GM11168 (cell line): Measurements from ENCODE around the gene STPG1.

ENCODE experiments used
- in situ Hi-C: fragments of 300-500 bp; cut with MboI; formaldehyde crosslinking; loops from one replicate; pipeline ENCODE4 v1.12.0; 2022; ENCODE audit warnings: low sequenced_read_pairs; ENCODE audit not compliant: unreplicated experiment

The STPG1 gene

GRCh38 chr1:24400065-24400464 lies 13.5 kb downstream of the STPG1 start:
- in situ Hi-C loops = no loop called here

GRCh38 chr1:24393892-24394291 lies 19.7 kb downstream of the STPG1 start:
- in situ Hi-C loops = loop anchor here (5.0 kb wide), 1 partner anchor 192 kb away; no protein-coding TSS in a partner anchor

- in situ Hi-C loops = loop anchor here (5.0 kb wide), 1 partner anchor 191 kb away; no protein-coding TSS in a partner anchor
These were observed 20.5 kb downstream of the STPG1 start for GRCh38 chr1:24392982-24393650.

- in situ Hi-C loops = loop anchor here (5.0 kb wide), 1 partner anchor 190 kb away; no protein-coding TSS in a partner anchor
These were observed 21.0 kb downstream of the STPG1 start for GRCh38 chr1:24392604-24392946.

- in situ Hi-C loops = loop anchor here (5.0 kb wide), 1 partner anchor 190 kb away; no protein-coding TSS in a partner anchor
These were observed 21.5 kb downstream of the STPG1 start for GRCh38 chr1:24391882-24392603.

- in situ Hi-C loops = loop anchor here (5.0 kb wide), 1 partner anchor 189 kb away; no protein-coding TSS in a partner anchor
These were observed 22.4 kb downstream of the STPG1 start for GRCh38 chr1:24390924-24391782.

GRCh38 chr1:24389231-24389678 lies 24.3 kb downstream of the STPG1 start:
- in situ Hi-C loops = no loop called here

GRCh38 chr1:24388331-24388885 lies 25.2 kb downstream of the STPG1 start:
- in situ Hi-C loops = no loop called here

- in situ Hi-C loops = no loop called here
These were observed 25.9 kb downstream of the STPG1 start for GRCh38 chr1:24387636-24388175.

- in situ Hi-C loops = no loop called here
These were observed 26.7 kb downstream of the STPG1 start for GRCh38 chr1:24386931-24387330.

- in situ Hi-C loops = no loop called here
These were observed 27.3 kb downstream of the STPG1 start for GRCh38 chr1:24386241-24386640.

- in situ Hi-C loops = no loop called here
These were observed 28.2 kb downstream of the STPG1 start for GRCh38 chr1:24385160-24385940.

- in situ Hi-C loops = no loop called here
These were observed 29.1 kb downstream of the STPG1 start for GRCh38 chr1:24384251-24385090.

- in situ Hi-C loops = no loop called here
These were observed 30.1 kb downstream of the STPG1 start for GRCh38 chr1:24383381-24383940.

- in situ Hi-C loops = no loop called here
These were observed 31.4 kb downstream of the STPG1 start for GRCh38 chr1:24382165-24382577.

GRCh38 chr1:24381256-24381655 lies 32.3 kb downstream of the STPG1 start:
- in situ Hi-C loops = no loop called here

GRCh38 chr1:24380508-24380907 lies 33.1 kb downstream of the STPG1 start:
- in situ Hi-C loops = no loop called here

- in situ Hi-C loops = no loop called here
These were observed 33.8 kb downstream of the STPG1 start for GRCh38 chr1:24379733-24380315.
